Kasumi-1 (cell line): Measurements from ENCODE around the gene MYBPHL.

Experiments
- DNase-seq, 2 experiments: peaks; one replicate each; lab custom pipeline; 2025; lab: John Stamatoyannopoulos, UW

Gene MYBPHL

GRCh38 chr1:109263597-109264378 is 43.0 kb downstream of the MYBPHL start:
- peak; percentile 40 to 49 for DNase-seq

DNA sequence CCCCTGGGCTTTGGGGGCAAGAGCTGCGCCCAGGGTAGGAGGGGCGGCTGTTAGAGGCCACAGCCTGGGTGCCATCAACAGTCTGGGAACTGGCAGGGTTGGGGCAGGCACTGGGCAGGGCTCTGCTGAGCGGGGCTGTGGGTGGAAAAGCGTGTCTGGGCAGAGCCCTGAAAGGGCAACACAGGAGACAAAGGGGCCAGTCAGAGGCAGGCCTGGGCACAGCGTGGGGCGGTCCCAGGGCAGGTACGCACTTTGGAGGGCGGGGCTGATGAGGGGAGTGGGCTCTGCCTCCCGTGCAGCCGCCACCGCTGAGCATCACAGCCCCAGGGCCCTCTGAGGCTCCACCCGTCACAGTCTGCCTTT is 43.6 kb downstream of the MYBPHL start:
- no peak for DNase-seq

GRCh38 chr1:109262231-109263055 is 44.4 kb downstream of the MYBPHL start:
- DNase-seq = no peak

GRCh38 chr1:109261578-109261977 is 45.2 kb downstream of the MYBPHL start:
- no peak for DNase-seq

DNA sequence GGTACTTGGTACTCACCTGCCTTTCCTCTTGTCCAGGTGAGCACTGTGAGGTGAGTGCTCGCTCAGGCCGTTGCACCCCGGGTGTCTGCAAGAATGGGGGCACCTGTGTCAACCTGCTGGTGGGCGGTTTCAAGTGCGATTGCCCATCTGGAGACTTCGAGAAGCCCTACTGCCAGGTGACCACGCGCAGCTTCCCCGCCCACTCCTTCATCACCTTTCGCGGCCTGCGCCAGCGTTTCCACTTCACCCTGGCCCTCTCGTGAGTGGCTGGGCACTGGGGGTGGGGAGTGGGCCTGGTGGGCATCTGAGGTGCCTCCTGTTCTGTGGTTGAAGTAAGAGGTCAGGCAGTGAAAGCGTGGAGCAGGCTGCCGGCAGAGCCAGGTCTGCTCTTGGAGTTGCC is 45.8 kb downstream of the MYBPHL start:
- DNase-seq = no peak

- DNase-seq = no peak
These were observed 46.9 kb downstream of the MYBPHL start for GRCh38 chr1:109259674-109260557.

- DNase-seq = no peak
These were observed 48.0 kb downstream of the MYBPHL start for GRCh38 chr1:109258481-109259466.

- no peak for DNase-seq
These were observed 49.0 kb downstream of the MYBPHL start for GRCh38 chr1:109257682-109258421.

- no peak for DNase-seq
These were observed 49.7 kb downstream of the MYBPHL start for GRCh38 chr1:109256971-109257681.

DNA sequence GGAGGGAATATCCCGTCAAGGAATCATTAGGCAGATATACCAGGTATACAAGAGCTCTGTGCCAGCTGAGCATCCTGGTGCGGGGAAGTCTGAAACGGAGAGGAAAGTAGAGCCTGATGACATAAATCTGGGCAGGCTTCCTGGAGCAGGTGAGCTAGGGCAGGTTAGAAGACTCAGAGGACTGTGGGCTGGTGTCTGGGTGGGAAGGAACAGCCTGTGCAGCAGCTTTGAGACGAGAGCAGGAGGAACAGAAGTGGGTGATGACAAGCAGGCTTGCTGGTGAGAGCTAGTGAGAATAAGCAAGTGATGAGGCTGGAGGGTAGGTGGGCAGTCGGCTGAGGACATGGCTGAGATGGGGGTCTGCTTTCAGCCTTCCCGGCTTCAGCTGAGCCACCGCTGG is 50.7 kb downstream of the MYBPHL start:
- DNase-seq = no peak

GRCh38 chr1:109255678-109256077 is 51.1 kb downstream of the MYBPHL start:
- DNase-seq = no peak

DNA sequence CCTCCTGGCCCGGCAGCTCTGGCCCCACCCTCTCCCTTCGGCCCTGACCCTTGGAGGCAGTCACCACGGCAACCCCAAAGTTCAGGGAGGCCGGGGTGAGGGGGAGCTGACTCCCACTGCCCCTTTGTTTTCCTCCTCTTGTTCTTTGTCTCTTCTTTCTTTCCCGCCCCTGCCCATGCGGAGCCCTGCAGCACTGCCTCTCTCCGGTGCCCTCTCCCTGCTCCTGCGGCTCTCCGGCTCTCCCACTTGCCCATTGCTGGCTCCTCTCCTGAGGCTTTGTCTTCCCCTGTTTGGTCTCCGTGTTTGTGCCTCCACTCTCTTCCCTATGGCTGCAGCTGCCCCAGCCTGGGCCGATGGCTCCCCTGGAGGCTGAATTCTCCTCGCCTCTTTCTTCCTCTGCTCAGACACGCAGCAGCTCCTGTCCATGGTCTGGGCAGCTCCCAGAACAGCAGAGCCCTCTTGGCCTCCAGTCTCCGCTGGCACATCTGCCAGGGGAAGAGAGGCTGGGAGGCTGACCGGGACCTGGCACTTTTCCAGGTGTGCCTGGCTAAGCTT is 51.6 kb downstream of the MYBPHL start:
- DNase-seq = no peak

GRCh38 chr1:109254621-109255096 is 52.2 kb downstream of the MYBPHL start:
- no peak for DNase-seq

DNA sequence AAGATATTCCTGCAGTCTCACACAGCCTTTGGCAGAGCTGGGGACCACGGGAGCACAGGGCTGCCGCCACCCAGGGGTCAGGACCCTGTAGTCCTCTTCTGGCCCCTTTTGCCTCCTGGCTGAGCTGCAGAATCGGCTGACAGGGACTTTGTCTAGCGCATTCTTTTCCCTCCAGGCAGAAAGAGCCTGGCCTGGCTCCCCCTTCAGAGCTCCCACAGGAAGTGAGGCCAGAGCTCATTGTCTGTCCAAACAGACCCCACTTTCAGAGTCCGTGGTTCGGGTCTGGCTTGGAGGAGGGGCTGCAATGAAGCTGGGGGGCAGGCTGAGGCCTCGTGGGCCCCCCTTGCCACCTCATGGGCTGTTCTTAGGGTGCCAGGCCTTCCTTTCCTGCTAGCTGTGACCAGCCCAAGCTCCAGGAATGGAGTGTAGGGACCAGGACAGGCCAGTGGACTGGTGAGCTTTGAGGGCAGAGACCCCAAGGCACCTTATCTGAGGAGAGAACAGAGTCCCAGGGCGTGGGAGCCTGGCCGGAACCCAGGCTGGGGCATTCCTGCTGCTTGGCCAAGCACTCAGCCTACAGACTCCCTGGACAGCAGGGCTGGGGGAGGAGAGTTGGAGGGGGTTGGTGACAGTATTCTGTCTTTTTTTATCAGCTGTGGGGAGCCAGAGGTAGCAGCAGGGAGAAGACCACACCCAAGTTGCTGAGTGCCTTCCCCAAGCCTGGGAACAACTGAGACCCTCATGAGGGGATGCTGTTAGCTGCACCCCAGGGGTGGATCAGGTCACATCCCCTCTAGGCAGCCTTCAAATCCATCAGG is 52.8 kb downstream of the MYBPHL start:
- no peak for DNase-seq

GRCh38 chr1:109252893-109253802 is 53.7 kb downstream of the MYBPHL start:
- no peak for DNase-seq

DNA sequence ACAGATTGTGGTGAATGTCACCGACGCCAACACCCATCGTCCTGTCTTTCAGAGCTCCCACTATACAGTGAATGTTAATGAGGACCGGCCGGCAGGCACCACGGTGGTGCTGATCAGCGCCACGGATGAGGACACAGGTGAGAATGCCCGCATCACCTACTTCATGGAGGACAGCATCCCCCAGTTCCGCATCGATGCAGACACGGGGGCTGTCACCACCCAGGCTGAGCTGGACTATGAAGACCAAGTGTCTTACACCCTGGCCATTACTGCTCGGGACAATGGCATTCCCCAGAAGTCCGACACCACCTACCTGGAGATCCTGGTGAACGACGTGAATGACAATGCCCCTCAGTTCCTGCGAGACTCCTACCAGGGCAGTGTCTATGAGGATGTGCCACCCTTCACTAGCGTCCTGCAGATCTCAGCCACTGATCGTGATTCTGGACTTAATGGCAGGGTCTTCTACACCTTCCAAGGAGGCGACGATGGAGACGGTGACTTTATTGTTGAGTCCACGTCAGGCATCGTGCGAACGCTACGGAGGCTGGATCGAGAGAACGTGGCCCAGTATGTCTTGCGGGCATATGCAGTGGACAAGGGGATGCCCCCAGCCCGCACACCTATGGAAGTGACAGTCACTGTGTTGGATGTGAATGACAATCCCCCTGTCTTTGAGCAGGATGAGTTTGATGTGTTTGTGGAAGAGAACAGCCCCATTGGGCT is 54.5 kb downstream of the MYBPHL start:
- DNase-seq = no peak
